ENCODE measurements around the gene AUP1. TPM values are rescaled to one million over a fixed set of nuclear protein-coding genes. Genes with fewer than 3 reads are reported as not detected.

The AUP1 gene
- total and polyA plus RNA-seq, 9 of the 15 experiments (the other 6 are each of a cell fraction or from before 2014, with no cell fraction given) = 70.7 to 245 (median 165) TPM

DNA sequence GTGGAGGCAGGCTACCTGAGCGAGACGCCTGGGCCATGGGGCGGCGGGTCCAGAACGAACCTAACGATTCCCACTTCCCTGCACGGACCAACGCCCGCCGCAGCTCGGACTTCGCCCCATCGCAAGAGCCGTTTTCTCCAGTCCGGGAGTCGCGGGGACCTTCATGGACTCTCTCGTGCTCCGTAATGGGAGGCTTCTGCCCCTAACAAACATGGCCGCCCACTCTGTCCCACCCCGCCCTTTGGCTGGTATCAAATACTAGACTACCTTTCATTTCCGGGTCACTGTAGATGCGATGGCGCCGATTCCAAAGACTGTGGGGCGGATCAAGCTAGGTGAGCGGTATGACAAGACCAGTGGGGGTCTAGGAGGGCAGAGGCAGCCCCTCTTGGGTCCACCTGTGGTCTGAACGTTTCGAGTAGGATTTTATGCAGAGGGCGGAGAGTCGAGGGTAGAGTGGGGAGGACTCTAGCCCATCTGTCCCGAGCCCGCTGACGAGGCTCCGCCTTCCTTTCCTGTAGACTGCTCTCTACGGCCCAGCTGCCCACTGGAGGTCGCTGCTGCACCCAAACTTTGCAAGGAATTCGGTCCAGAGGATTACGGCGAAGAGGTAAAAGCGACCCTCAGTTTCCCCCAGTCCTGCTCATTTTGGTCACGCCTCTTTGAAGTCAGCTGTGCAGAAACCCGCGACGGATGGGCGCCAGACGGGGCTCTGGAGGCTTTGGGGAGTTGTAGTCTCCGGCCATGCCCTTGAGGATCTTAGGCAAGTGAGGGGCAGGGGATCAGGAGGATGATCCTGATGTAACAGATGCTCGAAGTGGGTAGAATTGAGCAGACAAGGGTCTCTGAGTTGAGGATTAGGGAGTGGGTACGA is 46.5 kb downstream of the AUP1 start, which contains the start of the genes CCDC142 and TTC31 (continued):
- TF ChIP-seq, protein P1, sequence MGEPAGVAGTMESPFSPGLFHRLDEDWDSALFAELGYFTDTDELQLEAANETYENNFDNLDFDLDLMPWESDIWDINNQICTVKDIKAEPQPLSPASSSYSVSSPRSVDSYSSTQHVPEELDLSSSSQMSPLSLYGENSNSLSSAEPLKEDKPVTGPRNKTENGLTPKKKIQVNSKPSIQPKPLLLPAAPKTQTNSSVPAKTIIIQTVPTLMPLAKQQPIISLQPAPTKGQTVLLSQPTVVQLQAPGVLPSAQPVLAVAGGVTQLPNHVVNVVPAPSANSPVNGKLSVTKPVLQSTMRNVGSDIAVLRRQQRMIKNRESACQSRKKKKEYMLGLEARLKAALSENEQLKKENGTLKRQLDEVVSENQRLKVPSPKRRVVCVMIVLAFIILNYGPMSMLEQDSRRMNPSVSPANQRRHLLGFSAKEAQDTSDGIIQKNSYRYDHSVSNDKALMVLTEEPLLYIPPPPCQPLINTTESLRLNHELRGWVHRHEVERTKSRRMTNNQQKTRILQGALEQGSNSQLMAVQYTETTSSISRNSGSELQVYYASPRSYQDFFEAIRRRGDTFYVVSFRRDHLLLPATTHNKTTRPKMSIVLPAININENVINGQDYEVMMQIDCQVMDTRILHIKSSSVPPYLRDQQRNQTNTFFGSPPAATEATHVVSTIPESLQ (CRISPR knock-in tag; IDR thresholded peaks at IDR 0.05) = peak; percentile 78; the same call in 1 of the 2 replicates
- TF ChIP-seq JUND (IDR thresholded peaks at IDR 0.05; ENCODE audit: borderline replicate concordance, low read depth, low read length) (peak; percentile 59; the same call in 1 of the 2 replicates), JUND (tag; IDR thresholded peaks at IDR 0.05; ENCODE audit: borderline replicate concordance, low read depth, low read length) (peak; percentile 14; the same call in 2 of the 3 replicates), GABPA (tag; conservative IDR thresholded peaks at IDR 0.05; ENCODE audit: low read depth) (peak; percentile 98), RNF2 (IDR thresholded peaks at IDR 0.05) (no peak), RAD21 (CRISPR knock-in tag; conservative IDR thresholded peaks at IDR 0.05 in 1 of 2, IDR thresholded peaks at IDR 0.05 in 1 of 2) (peak; percentile 88 to 89), GABPB1 (CRISPR knock-in tag; IDR thresholded peaks at IDR 0.05) (peak; percentile 98), TOE1 (IDR thresholded peaks at IDR 0.05; ENCODE audit: borderline replicate concordance) (peak; percentile 83), TOE1 (CRISPR knock-in tag; IDR thresholded peaks at IDR 0.05; ENCODE audit: borderline replicate concordance, low read depth) (no peak), MYC (IDR thresholded peaks at IDR 0.05; ENCODE audit: low read depth, low read length) (peak; percentile 41; the same call in 1 of the 2 replicates), MYC (CRISPR knock-in tag; IDR thresholded peaks at IDR 0.05; ENCODE audit: borderline replicate concordance, low read depth) (no peak), C11orf30 (IDR thresholded peaks at IDR 0.05; ENCODE audit: low read depth) (peak; percentile 98), SREBF2 (CRISPR knock-in tag; IDR thresholded peaks at IDR 0.05) (peak; percentile 90; the same call in 1 of the 2 replicates), ARID4B (CRISPR knock-in tag; IDR thresholded peaks at IDR 0.05) (peak; percentile 76; the same call in 1 of the 2 replicates)
- TF ChIP-seq, protein P2, sequence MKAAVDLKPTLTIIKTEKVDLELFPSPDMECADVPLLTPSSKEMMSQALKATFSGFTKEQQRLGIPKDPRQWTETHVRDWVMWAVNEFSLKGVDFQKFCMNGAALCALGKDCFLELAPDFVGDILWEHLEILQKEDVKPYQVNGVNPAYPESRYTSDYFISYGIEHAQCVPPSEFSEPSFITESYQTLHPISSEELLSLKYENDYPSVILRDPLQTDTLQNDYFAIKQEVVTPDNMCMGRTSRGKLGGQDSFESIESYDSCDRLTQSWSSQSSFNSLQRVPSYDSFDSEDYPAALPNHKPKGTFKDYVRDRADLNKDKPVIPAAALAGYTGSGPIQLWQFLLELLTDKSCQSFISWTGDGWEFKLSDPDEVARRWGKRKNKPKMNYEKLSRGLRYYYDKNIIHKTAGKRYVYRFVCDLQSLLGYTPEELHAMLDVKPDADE (conservative IDR thresholded peaks at IDR 0.05; ENCODE audit: control insufficient read depth, low read depth, low read length) = peak; percentile 63
- TF ChIP-seq, protein P3, sequence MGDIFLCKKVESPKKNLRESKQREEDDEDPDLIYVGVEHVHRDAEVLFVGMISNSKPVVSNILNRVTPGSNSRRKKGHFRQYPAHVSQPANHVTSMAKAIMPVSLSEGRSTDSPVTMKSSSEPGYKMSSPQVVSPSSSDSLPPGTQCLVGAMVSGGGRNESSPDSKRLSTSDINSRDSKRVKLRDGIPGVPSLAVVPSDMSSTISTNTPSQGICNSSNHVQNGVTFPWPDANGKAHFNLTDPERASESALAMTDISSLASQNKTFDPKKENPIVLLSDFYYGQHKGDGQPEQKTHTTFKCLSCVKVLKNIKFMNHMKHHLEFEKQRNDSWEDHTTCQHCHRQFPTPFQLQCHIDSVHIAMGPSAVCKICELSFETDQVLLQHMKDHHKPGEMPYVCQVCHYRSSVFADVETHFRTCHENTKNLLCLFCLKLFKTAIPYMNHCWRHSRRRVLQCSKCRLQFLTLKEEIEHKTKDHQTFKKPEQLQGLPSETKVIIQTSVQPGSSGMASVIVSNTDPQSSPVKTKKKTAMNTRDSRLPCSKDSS (IDR thresholded peaks at IDR 0.05; ENCODE audit: low read depth, partially characterized antibody) = no peak

Data from K562 (cell line).